ENCODE results near the gene AFTPH. TPM values are rescaled to one million over a fixed set of nuclear protein-coding genes. Genes with fewer than 3 reads are reported as not detected.

AFTPH gene
- polyA plus RNA-seq, 1 of the 3 experiments (the other 2 are of a cell fraction) = 7.4 TPM

- H2AFZ ChIP-seq (ENCODE audit: low read depth) = no peak overlapping the region
- H3K9me3 ChIP-seq = no peaks in the 10 kb centered on the region
- peaks cover 10 to 12% of the 10 kb centered on the region in 2 experiments for H3K36me3 ChIP-seq (replicated peaks in 1 of 2; ENCODE audit: control insufficient read depth in 1 of 2, insufficient read depth in 2 of 2, low read length in 1 of 2)
- no peak for DNase-seq
- POLR2A ChIA-PET = no interaction called here
- H3K9me2 ChIP-seq = no peaks in the 10 kb centered on the region
- no peak overlapping the region for H3K4me3 ChIP-seq (ENCODE audit: low read depth in 2 of 2, low read length in 1 of 2)
- WGBS (ENCODE audit: low lambda C conversion rate) = 87% methylated on average over 4 of the region's 4 CpGs
- H3K79me2 ChIP-seq (ENCODE audit: insufficient read depth) = peaks cover 13% of the 10 kb centered on the region; the same call in 1 of the 2 replicates
- TF ChIP-seq NFIC (IDR thresholded peaks at IDR 0.05; ENCODE audit: borderline replicate concordance) = no peak
- TF ChIP-seq EZH2phosphoT487 (IDR thresholded peaks at IDR 0.05; ENCODE audit: borderline replicate concordance, low read depth) = no peak
- no peak for TF ChIP-seq TEAD4 (IDR thresholded peaks at IDR 0.05; ENCODE audit: borderline replicate concordance, insufficient read depth)
- no peak for TF ChIP-seq RCOR1 (IDR thresholded peaks at IDR 0.05; ENCODE audit: low read length)
- no peak for TF ChIP-seq MEF2A (IDR thresholded peaks at IDR 0.05; ENCODE audit: borderline replicate concordance, low read depth)
- TF ChIP-seq USF2 (IDR thresholded peaks at IDR 0.05; ENCODE audit: borderline replicate concordance, low read depth, low read length) = no peak
- no peak for TF ChIP-seq IRF3 (IDR thresholded peaks at IDR 0.05; ENCODE audit: low read depth, low read length)
- no peak for TF ChIP-seq RXRA (IDR thresholded peaks at IDR 0.05; ENCODE audit: borderline replicate concordance, low read depth)
- TF ChIP-seq NRF1 (IDR thresholded peaks at IDR 0.05; ENCODE audit: low read depth, low read length) = no peak
- no peak for TF ChIP-seq POLR2AphosphoS5 (IDR thresholded peaks at IDR 0.05; ENCODE audit: low read depth, low read length)
- TF ChIP-seq YY1 (IDR thresholded peaks at IDR 0.05; ENCODE audit: low read depth) = no peak
- no peak for TF ChIP-seq MAX (IDR thresholded peaks at IDR 0.05; ENCODE audit: low read depth)
- TF ChIP-seq GATA2 (CRISPR knock-in tag; IDR thresholded peaks at IDR 0.05) = no peak
- TF ChIP-seq JUND (IDR thresholded peaks at IDR 0.05) = no peak
- no peak for TF ChIP-seq REST (IDR thresholded peaks at IDR 0.05; ENCODE audit: low read depth, low read length)
- no peak for TF ChIP-seq RFX5 (IDR thresholded peaks at IDR 0.05; ENCODE audit: low read length)
- TF ChIP-seq, protein P1, sequence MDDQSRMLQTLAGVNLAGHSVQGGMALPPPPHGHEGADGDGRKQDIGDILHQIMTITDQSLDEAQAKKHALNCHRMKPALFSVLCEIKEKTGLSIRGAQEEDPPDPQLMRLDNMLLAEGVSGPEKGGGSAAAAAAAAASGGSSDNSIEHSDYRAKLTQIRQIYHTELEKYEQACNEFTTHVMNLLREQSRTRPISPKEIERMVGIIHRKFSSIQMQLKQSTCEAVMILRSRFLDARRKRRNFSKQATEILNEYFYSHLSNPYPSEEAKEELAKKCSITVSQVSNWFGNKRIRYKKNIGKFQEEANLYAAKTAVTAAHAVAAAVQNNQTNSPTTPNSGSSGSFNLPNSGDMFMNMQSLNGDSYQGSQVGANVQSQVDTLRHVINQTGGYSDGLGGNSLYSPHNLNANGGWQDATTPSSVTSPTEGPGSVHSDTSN (IDR thresholded peaks at IDR 0.05) = no peak
- H3K27ac ChIP-seq (ENCODE audit: low read depth in 2 of 2, low read length in 1 of 2) = no peak overlapping the region
- H4K20me1 ChIP-seq (ENCODE audit: insufficient read depth) = no peaks in the 10 kb centered on the region
- CTCF ChIA-PET = interaction anchor here (1.0 to 1.3 kb wide), 2 partner anchors 36 to 308 kb away, joined by 3 read pairs; no protein-coding TSS in a partner anchor
- H3F3A ChIP-seq (replicated peaks; ENCODE audit: insufficient read depth) = peaks cover 7% of the 10 kb centered on the region
- no peak overlapping the region for H3K4me2 ChIP-seq
- no peak overlapping the region for H3K9ac ChIP-seq
- H3K27me3 ChIP-seq (ENCODE audit: insufficient read depth) = no peaks in the 10 kb centered on the region
- H3K4me1 ChIP-seq (ENCODE audit: control insufficient read depth in 1 of 2, insufficient read depth in 2 of 2, low read depth in 1 of 2, low read length in 1 of 2) = no peaks in the 10 kb centered on the region
Observed at GRCh38 chr2:64558445-64559081, 34.4 kb downstream of the AFTPH start.
